Stimulated activated CD4-positive, alpha-beta T cell treated with anti-CD3 and anti-CD28 coated beads, Interleukin-2, amount 100 ng/mL, for 48 hours (primary cell): ENCODE measurements around the gene GRID1.
"Not testable (repeated sequence)": the region's sequence is repeated elsewhere in the genome, so short reads cannot be mapped to it uniquely, and the experiment has no call there.

Experiments
- DNase-seq, 2 donors: peaks; one replicate each; pipeline ENCODE4 v3.0.0-alpha.2; 2020

Gene GRID1

DNA sequence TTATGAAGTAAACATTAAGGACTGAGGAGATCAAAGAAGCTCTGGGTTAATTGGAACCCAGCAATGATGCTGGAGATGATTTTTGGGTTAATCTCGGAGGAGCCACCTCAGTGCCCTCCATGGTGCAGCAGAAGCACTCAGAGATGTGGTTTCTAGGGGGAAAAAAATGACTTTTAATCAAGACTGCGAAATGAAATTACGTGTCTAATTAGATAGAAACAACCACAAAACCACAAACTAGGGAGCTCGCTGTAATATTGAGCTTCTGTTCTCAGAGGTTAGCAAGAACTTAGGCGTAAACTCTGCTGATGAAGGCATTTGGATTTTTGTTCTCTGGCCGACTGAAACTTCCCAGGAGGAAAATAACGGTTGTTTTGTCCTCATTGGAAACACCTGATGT, 319.0 kb downstream of the GRID1 start:
- DNase-seq, result peak in 1 of 2 donors; percentile 5

DNA sequence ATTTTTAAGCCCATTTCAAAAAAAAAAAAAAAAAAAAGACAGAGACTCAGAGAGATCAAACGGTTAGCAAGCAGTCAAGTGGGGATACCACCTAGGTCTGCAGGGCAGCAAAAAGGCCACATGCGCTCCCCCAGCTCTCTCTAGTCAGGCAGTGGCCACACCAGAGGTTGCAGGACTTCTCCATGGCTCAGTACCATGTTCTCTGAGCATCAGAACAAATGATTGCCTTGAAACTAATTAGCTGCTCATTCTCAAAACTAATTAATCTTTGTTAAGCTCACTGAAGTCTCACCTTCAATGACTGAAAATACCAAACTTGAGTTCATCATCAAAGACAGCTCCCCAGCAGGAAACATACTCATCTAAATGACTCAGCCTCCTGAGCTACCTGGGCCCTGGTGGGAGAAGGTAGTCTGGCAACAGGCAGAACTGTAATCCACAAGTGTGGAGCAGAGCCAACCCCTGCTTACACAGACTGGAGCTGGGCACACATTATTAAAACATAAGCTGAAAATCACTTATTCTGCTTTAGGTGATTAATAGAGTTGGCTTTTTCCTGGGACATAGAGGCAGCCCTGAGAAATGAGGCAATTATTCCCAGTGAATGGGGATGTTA, 319.6 kb downstream of the GRID1 start:
- DNase-seq, result peak in 1 of 2 donors; percentile 7

GRCh38 chr10:86045896-86046295, 320.7 kb downstream of the GRID1 start:
- DNase-seq, result no peak

DNA sequence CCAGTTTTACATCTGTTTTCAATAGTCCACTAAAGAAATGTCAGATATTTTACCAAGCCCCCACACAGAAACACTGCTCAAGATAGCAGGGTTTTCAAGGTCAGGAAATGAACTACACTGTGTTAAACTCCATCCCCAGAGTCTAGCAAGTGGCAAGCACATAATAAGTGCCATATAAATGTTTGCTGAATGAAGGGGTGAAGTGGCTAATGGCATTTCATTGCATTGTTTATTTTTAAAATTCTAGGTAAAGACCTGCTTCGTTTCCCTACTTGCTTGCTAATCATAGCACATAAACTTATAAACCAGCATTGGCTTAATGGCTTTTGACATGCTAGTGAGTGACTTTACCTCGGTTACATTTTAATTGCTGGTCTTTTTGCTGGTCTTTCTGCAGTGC, 322.6 kb downstream of the GRID1 start:
- DNase-seq, result no peak

DNA sequence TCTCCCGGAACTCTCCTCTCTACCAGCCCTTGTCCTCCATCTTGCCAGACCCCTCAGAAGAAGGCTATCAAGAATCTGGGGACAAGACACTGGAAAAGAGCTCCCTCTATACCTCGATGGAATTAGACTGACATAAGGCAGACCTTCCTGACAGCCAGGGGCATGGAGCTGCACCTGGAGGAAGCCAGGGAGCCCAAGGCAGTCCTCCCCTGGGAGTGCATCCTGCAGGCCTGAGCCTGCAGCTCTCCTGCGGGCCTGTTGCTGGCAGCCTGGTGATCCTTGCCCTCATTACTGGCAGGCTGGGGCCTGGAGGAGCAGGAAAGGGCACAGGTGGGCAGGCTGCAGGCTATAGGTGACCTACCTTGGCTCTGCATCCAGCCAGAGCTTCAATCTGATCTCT, 323.4 kb downstream of the GRID1 start:
- DNase-seq, result no peak

DNA sequence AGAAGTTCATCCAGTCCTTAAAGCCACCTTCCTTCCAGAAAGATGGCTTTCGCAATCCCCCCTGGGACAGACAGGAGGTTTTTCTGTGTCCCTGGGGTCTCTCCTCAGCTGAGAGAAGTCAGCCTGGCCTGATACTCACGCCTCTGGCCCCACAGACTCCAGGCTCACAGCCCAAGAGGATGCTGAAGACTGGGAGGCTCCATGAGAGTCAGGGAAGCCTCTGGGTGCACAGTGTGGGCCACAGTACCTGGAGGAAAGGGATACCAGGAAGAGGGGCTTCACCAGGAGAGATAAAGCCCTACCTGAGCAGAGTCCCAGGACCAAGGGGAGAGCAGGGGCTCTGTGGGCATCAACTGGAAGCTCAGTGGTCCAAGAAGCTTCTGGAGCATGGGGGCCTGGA, 324.4 kb downstream of the GRID1 start:
- DNase-seq, result no peak

- DNase-seq, result no peak
Measured at GRCh38 chr10:86041116-86041515, 325.5 kb downstream of the GRID1 start.

GRCh38 chr10:86038371-86038770, 328.2 kb downstream of the GRID1 start:
- no peak for DNase-seq

- DNase-seq, result no peak
Measured at GRCh38 chr10:86037096-86037495, 329.5 kb downstream of the GRID1 start.

GRCh38 chr10:86036544-86036831, 330.1 kb downstream of the GRID1 start:
- no peak for DNase-seq

GRCh38 chr10:86035791-86036543, 330.6 kb downstream of the GRID1 start:
- no peak for DNase-seq

DNA sequence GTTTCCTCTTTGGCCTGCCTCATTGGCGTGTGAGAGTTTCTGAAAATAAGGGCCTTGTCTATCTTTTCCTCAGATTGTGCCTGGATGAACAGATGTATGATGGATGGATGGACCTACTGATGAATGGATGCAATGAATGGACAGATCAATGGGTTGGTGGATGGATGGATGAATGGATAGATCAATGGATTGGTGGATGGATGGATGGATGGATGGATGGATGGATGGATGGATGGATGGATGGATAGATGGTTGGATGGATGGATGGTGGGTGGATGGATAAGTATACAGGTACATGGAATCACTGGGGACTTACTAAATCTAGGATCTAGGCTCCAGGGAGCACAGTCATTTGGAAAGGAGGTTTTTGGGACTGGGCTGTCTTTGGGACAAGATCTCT, 331.9 kb downstream of the GRID1 start:
- no peak for DNase-seq

- no peak for DNase-seq
Measured at GRCh38 chr10:86033581-86033980, 333.0 kb downstream of the GRID1 start.

DNA sequence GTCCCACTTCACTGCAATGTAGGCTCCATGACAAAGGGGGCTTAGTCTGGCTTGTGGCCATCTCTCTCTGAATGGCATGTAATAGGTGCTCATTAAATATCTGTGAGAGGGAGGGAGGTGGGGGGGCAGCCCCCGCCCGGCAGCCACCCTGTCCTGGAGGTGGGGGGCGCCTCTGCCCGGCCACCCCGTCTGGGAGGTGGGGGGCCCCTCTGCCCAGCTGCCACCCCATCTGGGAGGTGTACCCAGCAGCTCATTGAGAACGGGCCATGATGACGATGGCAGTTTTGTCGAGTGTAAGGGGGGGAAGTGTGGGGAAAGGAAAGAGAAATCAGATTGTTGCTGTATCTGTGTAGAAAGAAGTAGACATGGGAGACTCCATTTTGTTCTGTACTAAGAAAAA, 334.5 kb downstream of the GRID1 start:
- DNase-seq, result not testable (repeated sequence)

- no peak for DNase-seq
Measured at GRCh38 chr10:86030312-86030711, 336.3 kb downstream of the GRID1 start.

DNA sequence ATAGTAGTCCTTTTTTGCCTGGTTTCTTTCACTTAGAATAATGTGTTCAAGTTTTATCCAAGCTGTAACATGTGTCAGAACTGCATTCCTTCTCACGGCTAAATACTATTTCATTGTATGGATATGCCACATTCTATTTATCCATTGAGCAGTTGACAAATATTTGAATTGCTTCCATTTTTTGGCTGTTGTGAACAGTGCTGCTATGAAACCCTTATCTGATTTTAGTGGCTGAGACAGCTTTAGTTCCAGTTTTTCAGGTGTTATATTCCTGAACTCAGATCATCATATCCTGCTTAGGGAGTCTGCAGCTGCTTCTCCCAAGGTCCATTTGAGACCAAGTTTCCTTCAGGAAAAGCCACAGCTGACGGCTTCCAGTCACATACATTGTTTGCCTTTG, 339.2 kb downstream of the GRID1 start:
- DNase-seq, result no peak

DNA sequence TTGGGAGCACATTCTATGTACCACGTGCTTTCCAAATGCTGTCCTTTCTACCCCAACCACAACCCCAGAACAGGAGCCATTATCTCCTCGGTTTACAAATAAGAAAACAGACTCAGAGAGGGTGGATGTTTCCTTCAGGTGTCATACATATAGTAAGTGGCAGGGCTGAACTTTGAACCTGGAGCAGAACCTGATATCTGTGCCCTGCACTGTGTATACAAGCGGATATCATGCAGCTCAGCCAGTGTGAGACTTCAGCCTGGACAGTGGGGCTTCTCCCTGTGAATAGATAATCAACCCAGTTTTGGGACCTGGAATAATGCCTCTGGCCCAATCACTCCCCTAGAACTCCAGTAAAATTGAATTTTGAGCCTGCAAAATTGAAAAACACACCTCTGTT, 341.1 kb downstream of the GRID1 start:
- DNase-seq, result no peak

- no peak for DNase-seq
Measured at GRCh38 chr10:86024281-86025041, 342.1 kb downstream of the GRID1 start.

GRCh38 chr10:86023931-86024280, 342.7 kb downstream of the GRID1 start:
- no peak for DNase-seq

DNA sequence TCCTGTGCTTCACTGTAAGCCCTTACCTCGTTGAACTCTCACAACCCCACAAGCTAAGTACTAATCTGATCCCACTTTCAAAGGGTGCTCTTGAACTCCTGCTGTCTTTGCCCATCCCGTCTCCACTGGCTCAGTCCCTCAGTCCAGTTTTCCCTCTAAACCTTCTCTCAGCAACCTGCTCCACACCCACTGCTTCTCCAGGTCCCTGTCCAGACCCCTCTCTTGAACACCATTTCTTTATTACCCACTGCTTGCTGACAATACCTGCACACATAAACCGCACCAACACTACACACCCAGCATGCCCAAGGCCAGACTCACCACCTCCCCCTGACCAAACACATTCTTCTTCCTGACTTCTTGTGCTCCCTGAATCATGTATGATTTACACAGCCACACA, 343.3 kb downstream of the GRID1 start:
- no peak for DNase-seq

DNA sequence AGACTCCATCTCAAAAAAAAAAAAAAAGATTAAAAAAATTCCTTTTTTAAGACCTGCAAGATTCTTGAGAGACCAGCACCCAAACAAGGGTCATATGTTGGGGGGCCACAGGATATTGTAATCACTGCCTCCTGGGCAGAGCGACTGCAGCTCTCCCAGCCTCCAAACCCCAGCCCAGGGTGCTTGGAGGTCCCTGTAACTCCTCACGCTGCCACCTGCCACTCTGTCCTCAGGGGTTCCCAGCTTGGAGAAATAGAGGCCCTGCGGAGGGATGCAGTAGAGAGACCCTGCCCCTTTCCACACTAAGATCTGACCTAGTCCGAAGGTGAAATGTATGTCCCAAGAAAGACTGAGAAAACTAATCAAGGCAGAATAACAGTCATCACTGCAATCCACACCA, 343.7 kb downstream of the GRID1 start:
- DNase-seq, result no peak

- DNase-seq, result no peak
Measured at GRCh38 chr10:86020134-86020533, 346.5 kb downstream of the GRID1 start.

GRCh38 chr10:86019141-86019540, 347.5 kb downstream of the GRID1 start:
- DNase-seq, result no peak

GRCh38 chr10:86018735-86019058, 347.9 kb downstream of the GRID1 start:
- no peak for DNase-seq
